ENCODE results near the gene ACTR5.

ACTR5 gene

GRCh38 chr20:38724626-38725147, 23.6 kb upstream of the ACTR5 start:
- H3K79me2 ChIP-seq (ENCODE audit: insufficient read depth, low read depth), result no peaks in the 10 kb centered on the region
- no peaks in the 10 kb centered on the region for H3K36me3 ChIP-seq (ENCODE audit: insufficient read depth)
- H3K27ac ChIP-seq, result no peak overlapping the region
- peak overlapping the region; percentile 31; the same call in 1 of the 2 replicates for H3K4me2 ChIP-seq
- H3K9ac ChIP-seq, result no peak overlapping the region
- H4K20me1 ChIP-seq (ENCODE audit: insufficient read depth), result no peaks in the 10 kb centered on the region
- peaks cover 27% of the 10 kb centered on the region for H3K27me3 ChIP-seq (ENCODE audit: insufficient read depth, low read depth)
- H2AFZ ChIP-seq (ENCODE audit: low read depth), result no peak overlapping the region
- H3K4me3 ChIP-seq (IDR thresholded peaks at IDR 0.05; ENCODE audit: insufficient read depth, low read depth, low read length), result no peak overlapping the region
- peaks cover 3% of the 10 kb centered on the region for H3K4me1 ChIP-seq (ENCODE audit: low read depth, poor library complexity, severe bottlenecking)
- no peak for TF ChIP-seq CTCF (conservative IDR thresholded peaks at IDR 0.05; ENCODE audit: low read depth, low read length)

- H3K4me1 ChIP-seq (ENCODE audit: low read depth, poor library complexity, severe bottlenecking), result peaks cover 3% of the 10 kb centered on the region
- H4K20me1 ChIP-seq (ENCODE audit: insufficient read depth), result no peaks in the 10 kb centered on the region
- H3K27me3 ChIP-seq (ENCODE audit: insufficient read depth, low read depth), result peaks cover 34% of the 10 kb centered on the region
- H3K36me3 ChIP-seq (ENCODE audit: insufficient read depth), result no peaks in the 10 kb centered on the region
- no peak overlapping the region for H2AFZ ChIP-seq (ENCODE audit: low read depth)
- H3K79me2 ChIP-seq (ENCODE audit: insufficient read depth, low read depth), result no peaks in the 10 kb centered on the region
- H3K4me2 ChIP-seq, result peak overlapping the region; percentile 31; the same call in 1 of the 2 replicates
- H3K9ac ChIP-seq, result no peak overlapping the region
- no peak overlapping the region for H3K4me3 ChIP-seq (IDR thresholded peaks at IDR 0.05; ENCODE audit: insufficient read depth, low read depth, low read length)
- no peak for TF ChIP-seq CTCF (conservative IDR thresholded peaks at IDR 0.05; ENCODE audit: low read depth, low read length)
- H3K27ac ChIP-seq, result no peak overlapping the region
These were observed 22.9 kb upstream of the ACTR5 start for GRCh38 chr20:38725148-38725901.

DNA sequence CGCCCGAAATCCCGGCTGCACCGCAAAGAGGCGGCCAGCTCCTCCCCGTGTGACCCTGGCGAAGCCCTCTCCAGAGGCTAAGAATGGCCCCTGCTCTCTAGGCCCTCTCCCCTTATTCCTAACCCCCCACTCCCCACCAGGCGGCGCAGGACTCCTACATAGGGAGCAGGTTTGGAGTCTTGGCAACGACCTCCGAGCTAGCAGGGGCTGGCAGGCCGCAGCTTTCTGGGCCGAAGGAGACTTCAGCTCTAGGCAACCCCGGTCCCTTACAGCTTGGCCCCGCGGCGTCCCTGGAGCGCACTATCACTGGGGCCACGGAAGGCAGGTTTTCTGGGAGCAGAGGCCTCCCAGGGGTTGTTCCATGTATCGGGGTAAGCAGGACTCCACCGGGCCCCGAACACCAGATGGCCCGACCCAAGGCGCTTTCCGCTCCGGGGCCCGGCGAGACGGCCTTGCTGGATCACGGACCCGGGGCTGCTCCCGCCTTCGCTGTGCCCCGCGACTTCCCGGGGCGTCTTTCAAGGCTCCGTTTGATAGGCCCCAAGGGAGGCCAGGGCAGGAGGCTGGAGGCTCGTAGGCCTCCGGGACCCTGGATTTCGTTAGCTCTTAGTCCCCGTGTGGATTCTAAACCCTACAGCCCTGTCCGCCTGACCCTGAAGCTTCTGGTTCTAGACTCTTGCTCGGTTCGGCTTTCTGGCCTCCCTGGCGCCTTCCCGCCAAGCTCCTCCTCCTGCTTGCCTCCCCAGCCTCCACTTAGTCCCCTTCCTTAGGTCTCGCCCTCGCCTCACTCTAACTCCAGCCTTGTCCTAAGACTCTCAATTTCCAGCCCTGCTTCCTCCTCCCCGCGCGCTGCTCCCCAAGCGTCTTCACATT, 22.1 kb upstream of the ACTR5 start:
- Histone ChIP-seq H3K4me1 (ENCODE audit: low read depth, poor library complexity, severe bottlenecking) (peaks cover 3% of the 10 kb centered on the region), H3K4me3 (IDR thresholded peaks at IDR 0.05; ENCODE audit: insufficient read depth, low read depth, low read length) (no peak overlapping the region), H2AFZ (ENCODE audit: low read depth) (no peak overlapping the region), H3K27ac (no peak overlapping the region), H4K20me1 (ENCODE audit: insufficient read depth) (no peaks in the 10 kb centered on the region), H3K4me2 (no peak overlapping the region; the same call in 1 of the 2 replicates), H3K36me3 (ENCODE audit: insufficient read depth) (no peaks in the 10 kb centered on the region), H3K79me2 (ENCODE audit: insufficient read depth, low read depth) (no peaks in the 10 kb centered on the region), H3K27me3 (ENCODE audit: insufficient read depth, low read depth) (peaks cover 33% of the 10 kb centered on the region), H3K9ac (no peak overlapping the region)
- TF ChIP-seq CTCF (conservative IDR thresholded peaks at IDR 0.05; ENCODE audit: low read depth, low read length), result 0 out of 2 replicates have a peak, but pooled peaks have one; percentile 33

GRCh38 chr20:38726804-38727606, 21.3 kb upstream of the ACTR5 start:
- H3K36me3 ChIP-seq (ENCODE audit: insufficient read depth), result no peaks in the 10 kb centered on the region
- peaks cover 3% of the 10 kb centered on the region for H3K4me1 ChIP-seq (ENCODE audit: low read depth, poor library complexity, severe bottlenecking)
- H3K9ac ChIP-seq, result no peak overlapping the region
- no peak overlapping the region for H2AFZ ChIP-seq (ENCODE audit: low read depth)
- no peaks in the 10 kb centered on the region for H4K20me1 ChIP-seq (ENCODE audit: insufficient read depth)
- H3K27ac ChIP-seq, result no peak overlapping the region
- no peak for TF ChIP-seq CTCF (conservative IDR thresholded peaks at IDR 0.05; ENCODE audit: low read depth, low read length)
- peaks cover 26% of the 10 kb centered on the region for H3K27me3 ChIP-seq (ENCODE audit: insufficient read depth, low read depth)
- H3K79me2 ChIP-seq (ENCODE audit: insufficient read depth, low read depth), result no peaks in the 10 kb centered on the region
- H3K4me3 ChIP-seq (IDR thresholded peaks at IDR 0.05; ENCODE audit: insufficient read depth, low read depth, low read length), result no peak overlapping the region
- H3K4me2 ChIP-seq, result no peak overlapping the region

Data from KMS-11 (cell line).